LNCaP clone FGC (cell line): Measurements from ENCODE around the gene NKX2-3.

Experiments used
- DNase-seq: peaks from one replicate; pipeline ENCODE4 v3.0.0-alpha.2; 2011; ENCODE audit warnings: low read depth
- H3K4me3 ChIP-seq: 2 replicates; pipeline ENCODE4 v1.5.1; 2011; ENCODE audit warnings: mild to moderate bottlenecking, low read depth, low read length, control low read depth
- TF ChIP-seq, protein P1 (sequence below): IDR thresholded peaks from 2 replicates; pipeline ENCODE4 v1.5.1; 2012; ENCODE audit warnings: mild to moderate bottlenecking; ENCODE audit not compliant: control insufficient read depth, insufficient read depth; ENCODE audit errors: extremely low read depth

NKX2-3 gene

DNA sequence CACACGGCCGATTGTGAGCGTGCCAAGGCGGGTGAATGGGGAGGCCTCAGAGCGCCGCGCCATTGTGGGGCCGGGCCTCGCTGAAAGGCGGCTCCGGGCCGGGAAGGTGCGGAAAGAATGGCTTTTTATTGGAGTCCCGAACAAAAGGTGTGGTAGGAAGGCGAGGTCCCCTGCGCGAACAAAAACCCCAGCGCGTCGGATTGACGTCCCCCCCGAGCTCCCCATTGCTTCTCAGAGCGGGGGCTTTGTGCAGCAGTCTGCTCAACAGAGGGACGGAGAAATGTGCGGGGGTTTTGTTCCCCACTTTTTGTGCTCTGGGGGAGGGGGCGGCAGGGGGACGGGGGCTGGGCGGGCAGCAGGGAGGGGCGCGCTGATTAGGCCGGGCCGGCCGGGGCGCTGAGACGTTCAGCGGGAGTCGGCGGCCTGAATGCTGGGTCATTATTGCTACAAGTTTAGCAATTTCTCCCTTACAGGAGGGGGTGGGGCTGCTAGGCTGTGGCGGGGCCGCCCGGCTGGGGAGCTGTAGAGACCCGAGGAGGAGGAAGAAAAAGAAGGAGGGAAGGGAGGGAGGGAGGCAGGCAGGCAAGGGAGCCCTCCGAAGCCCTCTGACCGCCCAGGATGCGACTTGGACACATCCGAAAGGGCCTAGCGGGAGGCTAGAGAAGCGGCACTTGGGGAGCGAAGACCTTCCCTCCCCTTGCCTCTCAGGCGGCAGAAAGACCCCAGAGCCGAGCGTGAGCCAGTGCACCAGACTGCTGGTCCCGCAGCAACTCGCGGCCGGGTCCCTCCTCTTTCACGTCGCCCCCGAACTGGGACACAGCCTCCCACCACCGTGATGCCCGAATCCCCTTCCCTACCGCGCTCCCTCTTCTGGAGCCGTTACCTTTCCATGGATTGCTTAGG is 4.6 kb downstream of the NKX2-3 start:
- no peak overlapping the region for H3K4me3 ChIP-seq
- TF ChIP-seq, protein P1, sequence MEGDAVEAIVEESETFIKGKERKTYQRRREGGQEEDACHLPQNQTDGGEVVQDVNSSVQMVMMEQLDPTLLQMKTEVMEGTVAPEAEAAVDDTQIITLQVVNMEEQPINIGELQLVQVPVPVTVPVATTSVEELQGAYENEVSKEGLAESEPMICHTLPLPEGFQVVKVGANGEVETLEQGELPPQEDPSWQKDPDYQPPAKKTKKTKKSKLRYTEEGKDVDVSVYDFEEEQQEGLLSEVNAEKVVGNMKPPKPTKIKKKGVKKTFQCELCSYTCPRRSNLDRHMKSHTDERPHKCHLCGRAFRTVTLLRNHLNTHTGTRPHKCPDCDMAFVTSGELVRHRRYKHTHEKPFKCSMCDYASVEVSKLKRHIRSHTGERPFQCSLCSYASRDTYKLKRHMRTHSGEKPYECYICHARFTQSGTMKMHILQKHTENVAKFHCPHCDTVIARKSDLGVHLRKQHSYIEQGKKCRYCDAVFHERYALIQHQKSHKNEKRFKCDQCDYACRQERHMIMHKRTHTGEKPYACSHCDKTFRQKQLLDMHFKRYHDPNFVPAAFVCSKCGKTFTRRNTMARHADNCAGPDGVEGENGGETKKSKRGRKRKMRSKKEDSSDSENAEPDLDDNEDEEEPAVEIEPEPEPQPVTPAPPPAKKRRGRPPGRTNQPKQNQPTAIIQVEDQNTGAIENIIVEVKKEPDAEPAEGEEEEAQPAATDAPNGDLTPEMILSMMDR = no peak
- DNase-seq = no peak

DNA sequence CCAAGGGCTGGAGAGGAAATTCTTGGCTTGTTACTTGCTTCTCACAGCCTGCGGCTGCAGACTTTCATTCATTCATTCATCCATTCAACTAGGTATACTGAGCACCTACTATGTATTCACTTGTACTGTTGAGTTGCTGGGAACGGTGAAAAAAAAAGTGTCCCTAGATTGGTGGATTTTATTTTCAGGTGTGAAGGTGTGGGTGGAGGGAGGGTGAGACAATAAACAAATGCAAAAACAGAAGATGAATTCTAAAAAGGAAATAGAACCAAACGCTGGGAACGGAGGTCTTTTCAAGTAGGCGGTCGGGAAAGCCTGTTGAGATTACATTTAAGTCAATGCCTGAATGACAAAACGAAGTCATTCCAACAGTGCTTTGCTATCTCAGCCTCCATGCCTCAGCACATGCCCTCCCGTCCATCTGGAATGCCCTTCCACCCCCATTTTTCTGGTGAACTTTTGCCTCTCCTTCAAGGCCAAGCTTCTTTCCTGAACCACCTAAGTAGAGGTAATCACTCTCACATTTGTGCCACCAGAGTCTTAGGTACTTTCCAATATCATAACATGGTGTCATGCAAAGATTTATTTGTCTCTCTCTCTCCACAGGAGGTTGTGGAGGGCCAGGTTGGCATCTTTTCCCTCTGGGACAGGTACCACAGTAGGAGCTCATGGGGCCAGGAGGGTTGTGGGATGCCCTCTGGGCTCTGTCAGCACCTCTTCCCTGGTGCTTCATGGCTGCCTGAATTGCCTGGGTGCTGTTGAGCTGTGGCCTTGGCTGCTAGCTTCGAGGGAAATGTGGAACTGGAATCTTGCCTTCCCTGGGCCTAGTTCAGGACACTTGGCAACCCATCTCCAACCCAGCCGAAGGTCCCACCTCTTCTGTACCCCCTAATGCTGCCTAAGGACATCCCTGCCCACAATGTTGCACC is 5.5 kb downstream of the NKX2-3 start:
- no peak overlapping the region for H3K4me3 ChIP-seq
- TF ChIP-seq, protein P1 = no peak
- DNase-seq = no peak

DNA sequence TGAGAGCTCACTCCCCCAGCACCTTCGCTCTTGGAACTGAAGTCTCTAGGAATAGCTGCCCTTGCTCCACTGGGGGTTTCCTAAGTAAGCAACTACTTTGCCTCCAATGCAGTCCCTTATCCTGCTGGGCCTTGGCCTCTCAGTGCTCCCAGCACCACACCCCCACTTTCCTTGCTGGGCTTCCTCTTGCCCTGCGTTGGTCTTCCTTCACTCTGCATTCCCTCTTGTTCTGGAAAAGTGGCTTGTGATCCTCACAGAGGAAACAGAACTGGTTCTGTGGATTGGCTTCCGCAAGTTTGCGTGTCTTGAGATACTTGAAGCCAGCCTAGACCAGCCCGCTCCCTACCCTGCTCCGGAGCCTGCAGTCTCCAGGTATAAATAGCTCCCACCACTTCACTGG is 6.4 kb downstream of the NKX2-3 start:
- DNase-seq = no peak
- TF ChIP-seq, protein P1 = no peak
- H3K4me3 ChIP-seq = no peak overlapping the region

DNA sequence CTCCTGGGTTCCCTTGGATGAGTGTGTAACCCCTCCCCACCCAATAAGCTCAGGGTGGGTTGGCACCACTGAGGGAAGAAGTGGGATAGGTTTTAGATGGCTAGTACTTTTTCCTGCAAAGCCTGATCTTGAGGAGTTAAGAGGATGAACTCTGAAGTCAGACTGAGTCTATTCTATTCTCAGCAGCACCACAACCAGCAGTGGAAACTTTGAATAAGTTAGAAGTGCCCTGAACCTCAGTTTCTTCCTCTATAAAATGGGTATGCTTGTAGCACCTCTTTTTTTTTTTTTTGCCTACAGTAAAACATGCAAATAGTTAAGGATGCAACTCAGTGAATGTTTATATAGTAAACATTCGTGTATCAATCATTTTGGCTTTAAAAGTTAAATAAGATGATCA is 7.1 kb downstream of the NKX2-3 start:
- DNase-seq = no peak
- TF ChIP-seq, protein P1 = no peak
- no peak overlapping the region for H3K4me3 ChIP-seq

DNA sequence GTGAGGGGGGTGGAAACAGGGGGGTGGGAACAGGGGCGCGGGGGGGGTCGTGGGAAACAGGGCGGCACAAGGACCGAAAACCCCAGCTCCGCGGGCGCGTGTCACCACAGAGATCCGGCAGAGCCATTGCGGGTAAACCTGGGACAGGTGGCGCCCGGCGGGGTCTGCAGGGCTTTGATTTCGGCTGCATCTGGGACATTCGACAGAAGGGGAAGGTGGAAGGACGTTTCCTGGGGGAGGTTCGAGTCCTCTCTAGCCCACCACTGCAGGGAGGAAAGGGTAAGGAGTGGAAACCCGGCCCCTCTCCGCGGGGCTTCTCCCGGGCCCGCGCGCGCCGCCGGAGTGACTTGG is 7.5 kb downstream of the NKX2-3 start:
- no peak for DNase-seq
- H3K4me3 ChIP-seq = no peak overlapping the region
- TF ChIP-seq, protein P1 = no peak

DNA sequence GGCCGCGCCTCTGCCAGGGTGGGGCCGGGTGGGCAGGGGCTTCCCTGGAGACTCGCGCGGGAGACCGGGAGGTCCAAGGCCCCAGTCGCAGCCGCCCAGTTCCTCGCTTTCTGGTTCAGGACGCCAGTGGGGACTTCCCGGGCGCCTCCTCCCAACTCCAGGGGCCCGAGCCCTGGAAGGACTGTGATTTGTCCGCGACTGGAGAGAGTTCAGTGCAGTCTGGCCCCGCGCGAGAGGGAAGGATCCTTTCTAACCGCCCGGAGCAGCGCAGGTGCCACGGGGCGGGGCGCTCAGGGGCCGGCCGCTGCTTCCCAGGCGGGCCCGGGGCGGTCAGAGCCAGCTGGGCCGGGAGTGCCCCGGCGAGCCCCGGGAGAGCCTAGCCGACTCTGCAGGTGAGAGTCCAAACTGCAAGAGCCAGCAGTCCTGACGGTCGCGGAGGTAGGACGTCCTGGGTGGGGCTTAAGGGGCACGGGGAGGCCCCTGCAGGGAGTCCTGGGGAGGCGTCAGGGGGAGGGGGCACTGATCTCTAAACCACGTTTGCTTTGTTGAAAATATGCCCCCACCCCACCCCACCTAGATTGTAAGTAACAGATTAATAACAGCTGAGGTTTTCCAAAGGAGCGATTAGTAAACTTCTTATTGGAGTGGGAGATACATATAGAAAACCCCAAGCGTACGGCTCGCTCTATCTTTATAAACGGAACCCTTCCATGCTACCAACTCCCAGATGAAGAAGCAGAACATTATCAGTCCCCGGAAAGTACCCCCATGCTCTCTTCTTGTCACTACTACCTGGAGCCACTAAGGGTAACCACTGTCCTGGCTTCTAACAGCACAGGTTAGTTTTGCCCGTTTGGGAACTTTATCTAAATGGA is 8.2 kb downstream of the NKX2-3 start:
- TF ChIP-seq, protein P1 = no peak
- no peak overlapping the region for H3K4me3 ChIP-seq
- no peak for DNase-seq
